ENCODE results near the gene FANCC.

DNA sequence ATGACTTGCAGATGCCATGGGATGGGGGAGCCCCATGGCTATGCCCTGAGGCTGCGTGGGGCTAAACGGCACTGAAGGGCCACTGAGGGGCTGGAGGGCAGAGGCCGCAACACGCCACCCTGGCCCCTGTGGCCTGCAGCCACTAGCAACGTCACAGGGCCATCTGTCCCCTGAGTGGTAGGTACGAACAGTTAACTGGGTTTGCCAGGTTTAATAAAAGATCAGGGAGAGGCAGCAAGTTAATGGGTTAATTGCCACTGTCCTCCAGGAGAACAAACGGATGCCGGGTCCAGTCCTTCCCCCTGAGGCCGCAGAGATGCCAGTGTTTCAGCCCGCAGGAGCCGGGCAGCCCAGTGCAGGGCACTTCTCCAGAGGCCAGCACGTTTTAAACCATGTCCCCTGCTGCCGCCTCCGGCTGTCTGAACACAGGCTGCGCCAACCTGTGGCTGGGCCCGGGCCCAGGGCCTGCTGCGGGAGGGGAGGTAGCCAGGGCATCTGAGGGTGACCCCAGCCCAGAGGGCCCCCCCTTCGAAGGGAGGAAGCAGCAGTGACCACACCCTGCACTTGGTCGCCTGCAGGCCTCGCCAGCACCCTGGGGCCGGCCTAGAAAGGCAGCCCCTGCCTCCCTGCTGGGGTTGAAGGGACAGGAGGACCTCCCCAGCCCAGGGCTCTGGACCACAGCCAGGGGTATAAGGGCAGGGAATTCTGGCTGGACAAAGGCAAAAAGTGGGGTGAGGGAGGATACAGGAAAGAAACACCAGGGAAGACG is 227.3 kb downstream of the FANCC start:
- TF ChIP-seq EZH2phosphoT487 (IDR thresholded peaks at IDR 0.05; ENCODE audit: insufficient read depth, low read depth), result no peak
- TF ChIP-seq EZH2 (IDR thresholded peaks at IDR 0.05; ENCODE audit: insufficient read depth, poor library complexity, severe bottlenecking), result no peak
